GM23338 (cell line): Measurements from ENCODE around the gene GMPS. TPM values are rescaled to one million over a fixed set of nuclear protein-coding genes. Genes with fewer than 3 reads are reported as not detected.

Experiments
- ATAC-seq: fragments of 200-7000 bp; cut with Tn5 transposase; 3 replicates; pipeline ENCODE4 v1.9.1; 2020
- DNase-seq: peaks from one replicate; pipeline ENCODE4 v3.0.0-alpha.2; 2015; ENCODE audit warnings: low spot score
- H2AFZ ChIP-seq: fragments of 200-600 bp; sonication (generic); 2 replicates; pipeline ENCODE4 v1.8.0; 2016; ENCODE audit warnings: antibody characterized with exemption, mild to moderate bottlenecking, moderate library complexity
- H3F3A ChIP-seq: fragments of 200-600 bp; sonication (generic); replicated peaks from 2 replicates; pipeline ENCODE4 v1.8.0; 2017; ENCODE audit warnings: antibody characterized with exemption, mixed run types, low read depth
- H3K27ac ChIP-seq: fragments of 200-600 bp; sonication (generic); 2 replicates; pipeline ENCODE4 v1.6.1; 2016; ENCODE audit warnings: low read depth
- H3K27me3 ChIP-seq: fragments of 200-600 bp; sonication (generic); 2 replicates; pipeline ENCODE4 v1.8.0; 2016; ENCODE audit warnings: mild to moderate bottlenecking, mixed run types, moderate library complexity; ENCODE audit not compliant: insufficient read depth
- H3K36me3 ChIP-seq: fragments of 200-600 bp; sonication (generic); 2 replicates; pipeline ENCODE4 v1.8.0; 2016; ENCODE audit warnings: mild to moderate bottlenecking; ENCODE audit not compliant: insufficient read depth
- H3K4me1 ChIP-seq: fragments of 200-600 bp; sonication (generic); 2 replicates; pipeline ENCODE4 v1.8.0; 2016; ENCODE audit warnings: mild to moderate bottlenecking, moderate library complexity; ENCODE audit not compliant: insufficient read depth
- H3K4me2 ChIP-seq: fragments of 200-600 bp; sonication (generic); 2 replicates; pipeline ENCODE4 v1.7.1; 2017; ENCODE audit warnings: mixed run types
- H3K4me3 ChIP-seq: fragments of 200-600 bp; sonication (generic); 2 replicates; pipeline ENCODE4 v1.6.1; 2016; ENCODE audit warnings: mixed run types
- H3K79me2 ChIP-seq: fragments of 200-600 bp; sonication (generic); replicated peaks from 2 replicates; pipeline ENCODE4 v1.8.0; 2017; ENCODE audit warnings: mild to moderate bottlenecking; ENCODE audit not compliant: insufficient read depth
- H3K9me2 ChIP-seq: fragments of 200-600 bp; sonication (generic); 2 replicates; pipeline ENCODE4 v1.8.0; 2017; ENCODE audit not compliant: insufficient read depth
- H4K20me1 ChIP-seq: fragments of 200-600 bp; sonication (generic); replicated peaks from 2 replicates; pipeline ENCODE4 v1.8.0; 2017; ENCODE audit warnings: mild to moderate bottlenecking; ENCODE audit not compliant: insufficient read depth
- H3K27ac Mint-ChIP-seq: 2 replicates; pipeline ENCODE4 v1.8.0; 2020; ENCODE audit warnings: inconsistent platforms, mild to moderate bottlenecking, moderate library complexity, mixed read lengths
- H3K27me3 Mint-ChIP-seq: 3 replicates; pipeline ENCODE4 v1.8.0; 2022; ENCODE audit warnings: low read depth, mild to moderate bottlenecking, moderate library complexity, mixed read lengths, inconsistent platforms; ENCODE audit not compliant: insufficient read depth, poor library complexity
- H3K36me3 Mint-ChIP-seq: 3 replicates; pipeline ENCODE4 v1.8.0; 2021; ENCODE audit warnings: low read depth, mild to moderate bottlenecking, inconsistent platforms, moderate library complexity, mixed read lengths
- H3K4me1 Mint-ChIP-seq: 3 replicates; pipeline ENCODE4 v1.8.0; 2020; ENCODE audit warnings: mild to moderate bottlenecking, inconsistent platforms, mixed read lengths
- H3K4me3 Mint-ChIP-seq: 3 replicates; pipeline ENCODE4 v1.8.0; 2021; ENCODE audit warnings: moderate library complexity, mild to moderate bottlenecking, inconsistent platforms, mixed read lengths
- H3K9me3 Mint-ChIP-seq: 3 replicates; pipeline ENCODE4 v1.8.0; 2020; ENCODE audit warnings: moderate library complexity, mild to moderate bottlenecking, inconsistent platforms, mixed read lengths
- CREB1 ChIP-seq: fragments of 250-450 bp; sonication (Bioruptor Pico); IDR thresholded peaks from 2 replicates; pipeline ENCODE4 v1.5.0; 2020; ENCODE audit warnings: low read depth, mild to moderate bottlenecking, moderate library complexity
- EZH2 ChIP-seq: fragments of 200-600 bp; sonication (generic); IDR thresholded peaks from one replicate; pipeline ENCODE4 v1.8.0; 2017; ENCODE audit warnings: antibody characterized with exemption, mild to moderate bottlenecking, low read depth; ENCODE audit not compliant: unreplicated experiment
- EZH2phosphoT487 ChIP-seq: fragments of 200-600 bp; sonication (generic); IDR thresholded peaks from one replicate; pipeline ENCODE4 v1.8.1; 2018; ENCODE audit warnings: antibody characterized with exemption; ENCODE audit not compliant: unreplicated experiment
- POLR2AphosphoS5 ChIP-seq: IDR thresholded peaks from 2 replicates; pipeline ENCODE4 v1.6.1; 2016; ENCODE audit warnings: antibody characterized with exemption, low read depth
- STAT1 ChIP-seq: IDR thresholded peaks from one replicate; pipeline ENCODE4 v1.6.1; 2016; ENCODE audit warnings: antibody characterized with exemption; ENCODE audit not compliant: unreplicated experiment
- ZNF331 ChIP-seq: fragments of 250-450 bp; sonication (Bioruptor Pico); IDR thresholded peaks from 2 replicates; pipeline ENCODE4 v1.5.0; 2020; ENCODE audit warnings: low read depth, mild to moderate bottlenecking, moderate library complexity
- polyA plus RNA-seq: library from polyadenylated mRNA; unstranded; fragments of >200 nt; fragmentation: Nextera tagmentation; extraction: Ambion mirVana; gene quantifications from 2 replicates; pipeline ENCODE4 v1.2.1, GENCODE V29; 2016
- total RNA-seq: library from RNA; depleted of rRNA; stranded (reverse); fragments of >200 nt; shearing (Covaris generic); gene quantifications from 2 replicates; pipeline ENCODE4 v1.2.3, GENCODE V29; 2014
- TF ChIP-seq, protein P1 (sequence below): fragments of 250-450 bp; sonication (Bioruptor Pico); IDR thresholded peaks from 2 replicates; pipeline ENCODE4 v1.5.0; 2020; ENCODE audit warnings: mild to moderate bottlenecking, moderate library complexity
- TF ChIP-seq, protein P2 (sequence below): IDR thresholded peaks from 2 replicates; pipeline ENCODE4 v1.6.1; 2016; ENCODE audit warnings: antibody characterized with exemption
- TF ChIP-seq, protein P3 (sequence below), 2 experiments: fragments of 200-600 bp in 1 of 2; sonication (generic) in 1 of 2; conservative IDR thresholded peaks; 2 replicates each; pipeline versions ENCODE4 v1.5.1 to v1.6.1; 2016 to 2017; ENCODE audit warnings: antibody characterized with exemption in 2 of 2, low read depth in 2 of 2, mild to moderate bottlenecking in 2 of 2, moderate library complexity in 1 of 2
- TF ChIP-seq, protein P4 (sequence below): IDR thresholded peaks from one replicate; pipeline ENCODE4 v1.6.1; 2018; ENCODE audit warnings: antibody characterized with exemption; ENCODE audit not compliant: unreplicated experiment

GMPS gene
- total and polyA plus RNA-seq, 2 experiments from 2014 or later = 72.0 to 145 TPM

DNA sequence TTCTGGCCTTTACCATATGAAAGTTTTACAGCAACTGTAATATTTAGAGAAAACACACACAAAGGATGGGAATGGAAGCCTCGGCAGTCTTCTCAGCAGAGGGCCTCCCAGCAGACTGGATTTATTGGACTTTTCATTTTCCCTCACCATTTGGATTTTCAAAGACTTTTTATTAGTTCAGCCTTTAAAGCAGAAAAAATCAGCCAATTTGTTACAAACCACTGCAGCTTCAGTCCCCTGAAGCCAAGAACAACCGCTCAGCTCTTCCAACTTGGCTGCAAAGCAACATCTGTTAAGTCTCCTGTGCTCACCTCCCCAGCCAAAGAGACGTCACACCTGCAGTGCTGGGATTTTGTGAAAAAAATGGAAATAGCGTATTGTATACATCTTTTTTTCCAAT, 120.8 kb downstream of the GMPS start (continued):
- TF ChIP-seq, protein P1, sequence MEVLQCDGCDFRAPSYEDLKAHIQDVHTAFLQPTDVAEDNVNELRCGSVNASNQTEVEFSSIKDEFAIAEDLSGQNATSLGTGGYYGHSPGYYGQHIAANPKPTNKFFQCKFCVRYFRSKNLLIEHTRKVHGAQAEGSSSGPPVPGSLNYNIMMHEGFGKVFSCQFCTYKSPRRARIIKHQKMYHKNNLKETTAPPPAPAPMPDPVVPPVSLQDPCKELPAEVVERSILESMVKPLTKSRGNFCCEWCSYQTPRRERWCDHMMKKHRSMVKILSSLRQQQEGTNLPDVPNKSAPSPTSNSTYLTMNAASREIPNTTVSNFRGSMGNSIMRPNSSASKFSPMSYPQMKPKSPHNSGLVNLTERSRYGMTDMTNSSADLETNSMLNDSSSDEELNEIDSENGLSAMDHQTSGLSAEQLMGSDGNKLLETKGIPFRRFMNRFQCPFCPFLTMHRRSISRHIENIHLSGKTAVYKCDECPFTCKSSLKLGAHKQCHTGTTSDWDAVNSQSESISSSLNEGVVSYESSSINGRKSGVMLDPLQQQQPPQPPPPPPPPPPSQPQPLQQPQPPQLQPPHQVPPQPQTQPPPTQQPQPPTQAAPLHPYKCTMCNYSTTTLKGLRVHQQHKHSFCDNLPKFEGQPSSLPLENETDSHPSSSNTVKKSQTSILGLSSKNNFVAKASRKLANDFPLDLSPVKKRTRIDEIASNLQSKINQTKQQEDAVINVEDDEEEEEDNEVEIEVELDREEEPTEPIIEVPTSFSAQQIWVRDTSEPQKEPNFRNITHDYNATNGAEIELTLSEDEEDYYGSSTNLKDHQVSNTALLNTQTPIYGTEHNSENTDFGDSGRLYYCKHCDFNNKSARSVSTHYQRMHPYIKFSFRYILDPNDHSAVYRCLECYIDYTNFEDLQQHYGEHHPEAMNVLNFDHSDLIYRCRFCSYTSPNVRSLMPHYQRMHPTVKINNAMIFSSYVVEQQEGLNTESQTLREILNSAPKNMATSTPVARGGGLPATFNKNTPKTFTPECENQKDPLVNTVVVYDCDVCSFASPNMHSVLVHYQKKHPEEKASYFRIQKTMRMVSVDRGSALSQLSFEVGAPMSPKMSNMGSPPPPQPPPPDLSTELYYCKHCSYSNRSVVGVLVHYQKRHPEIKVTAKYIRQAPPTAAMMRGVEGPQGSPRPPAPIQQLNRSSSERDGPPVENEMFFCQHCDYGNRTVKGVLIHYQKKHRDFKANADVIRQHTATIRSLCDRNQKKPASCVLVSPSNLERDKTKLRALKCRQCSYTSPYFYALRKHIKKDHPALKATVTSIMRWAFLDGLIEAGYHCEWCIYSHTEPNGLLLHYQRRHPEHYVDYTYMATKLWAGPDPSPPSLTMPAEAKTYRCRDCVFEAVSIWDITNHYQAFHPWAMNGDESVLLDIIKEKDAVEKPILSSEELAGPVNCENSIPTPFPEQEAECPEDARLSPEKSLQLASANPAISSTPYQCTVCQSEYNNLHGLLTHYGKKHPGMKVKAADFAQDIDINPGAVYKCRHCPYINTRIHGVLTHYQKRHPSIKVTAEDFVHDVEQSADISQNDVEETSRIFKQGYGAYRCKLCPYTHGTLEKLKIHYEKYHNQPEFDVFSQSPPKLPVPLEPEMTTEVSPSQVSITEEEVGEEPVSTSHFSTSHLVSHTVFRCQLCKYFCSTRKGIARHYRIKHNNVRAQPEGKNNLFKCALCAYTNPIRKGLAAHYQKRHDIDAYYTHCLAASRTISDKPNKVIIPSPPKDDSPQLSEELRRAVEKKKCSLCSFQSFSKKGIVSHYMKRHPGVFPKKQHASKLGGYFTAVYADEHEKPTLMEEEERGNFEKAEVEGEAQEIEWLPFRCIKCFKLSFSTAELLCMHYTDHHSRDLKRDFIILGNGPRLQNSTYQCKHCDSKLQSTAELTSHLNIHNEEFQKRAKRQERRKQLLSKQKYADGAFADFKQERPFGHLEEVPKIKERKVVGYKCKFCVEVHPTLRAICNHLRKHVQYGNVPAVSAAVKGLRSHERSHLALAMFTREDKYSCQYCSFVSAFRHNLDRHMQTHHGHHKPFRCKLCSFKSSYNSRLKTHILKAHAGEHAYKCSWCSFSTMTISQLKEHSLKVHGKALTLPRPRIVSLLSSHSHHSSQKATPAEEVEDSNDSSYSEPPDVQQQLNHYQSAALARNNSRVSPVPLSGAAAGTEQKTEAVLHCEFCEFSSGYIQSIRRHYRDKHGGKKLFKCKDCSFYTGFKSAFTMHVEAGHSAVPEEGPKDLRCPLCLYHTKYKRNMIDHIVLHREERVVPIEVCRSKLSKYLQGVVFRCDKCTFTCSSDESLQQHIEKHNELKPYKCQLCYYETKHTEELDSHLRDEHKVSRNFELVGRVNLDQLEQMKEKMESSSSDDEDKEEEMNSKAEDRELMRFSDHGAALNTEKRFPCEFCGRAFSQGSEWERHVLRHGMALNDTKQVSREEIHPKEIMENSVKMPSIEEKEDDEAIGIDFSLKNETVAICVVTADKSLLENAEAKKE (CRISPR knock-in tag) = no peak
- no peak for TF ChIP-seq EZH2phosphoT487
- TF ChIP-seq, protein P2, sequence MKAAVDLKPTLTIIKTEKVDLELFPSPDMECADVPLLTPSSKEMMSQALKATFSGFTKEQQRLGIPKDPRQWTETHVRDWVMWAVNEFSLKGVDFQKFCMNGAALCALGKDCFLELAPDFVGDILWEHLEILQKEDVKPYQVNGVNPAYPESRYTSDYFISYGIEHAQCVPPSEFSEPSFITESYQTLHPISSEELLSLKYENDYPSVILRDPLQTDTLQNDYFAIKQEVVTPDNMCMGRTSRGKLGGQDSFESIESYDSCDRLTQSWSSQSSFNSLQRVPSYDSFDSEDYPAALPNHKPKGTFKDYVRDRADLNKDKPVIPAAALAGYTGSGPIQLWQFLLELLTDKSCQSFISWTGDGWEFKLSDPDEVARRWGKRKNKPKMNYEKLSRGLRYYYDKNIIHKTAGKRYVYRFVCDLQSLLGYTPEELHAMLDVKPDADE = no peak

DNA sequence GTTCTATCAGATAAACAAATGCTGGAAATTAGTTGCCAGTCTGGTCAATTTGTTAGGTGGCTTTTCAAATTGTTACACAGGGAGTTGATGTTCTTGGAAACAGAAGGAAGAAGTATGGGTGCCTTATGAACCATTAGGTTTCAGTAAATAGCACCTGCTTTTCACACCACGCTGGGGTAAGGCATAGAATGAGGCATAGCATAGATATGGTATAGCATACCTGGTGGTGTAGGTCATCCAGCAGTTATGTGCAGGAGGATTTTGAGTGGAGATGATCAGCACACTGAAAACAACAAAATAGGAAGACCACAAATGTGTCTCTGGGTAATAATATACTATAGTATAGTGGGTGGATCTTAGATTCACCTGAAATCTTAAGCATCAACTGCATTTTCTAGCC, 121.4 kb downstream of the GMPS start:
- TF ChIP-seq STAT1 = no peak
- no peak for TF ChIP-seq EZH2phosphoT487
- TF ChIP-seq POLR2AphosphoS5 = no peak
- TF ChIP-seq, protein P3, sequence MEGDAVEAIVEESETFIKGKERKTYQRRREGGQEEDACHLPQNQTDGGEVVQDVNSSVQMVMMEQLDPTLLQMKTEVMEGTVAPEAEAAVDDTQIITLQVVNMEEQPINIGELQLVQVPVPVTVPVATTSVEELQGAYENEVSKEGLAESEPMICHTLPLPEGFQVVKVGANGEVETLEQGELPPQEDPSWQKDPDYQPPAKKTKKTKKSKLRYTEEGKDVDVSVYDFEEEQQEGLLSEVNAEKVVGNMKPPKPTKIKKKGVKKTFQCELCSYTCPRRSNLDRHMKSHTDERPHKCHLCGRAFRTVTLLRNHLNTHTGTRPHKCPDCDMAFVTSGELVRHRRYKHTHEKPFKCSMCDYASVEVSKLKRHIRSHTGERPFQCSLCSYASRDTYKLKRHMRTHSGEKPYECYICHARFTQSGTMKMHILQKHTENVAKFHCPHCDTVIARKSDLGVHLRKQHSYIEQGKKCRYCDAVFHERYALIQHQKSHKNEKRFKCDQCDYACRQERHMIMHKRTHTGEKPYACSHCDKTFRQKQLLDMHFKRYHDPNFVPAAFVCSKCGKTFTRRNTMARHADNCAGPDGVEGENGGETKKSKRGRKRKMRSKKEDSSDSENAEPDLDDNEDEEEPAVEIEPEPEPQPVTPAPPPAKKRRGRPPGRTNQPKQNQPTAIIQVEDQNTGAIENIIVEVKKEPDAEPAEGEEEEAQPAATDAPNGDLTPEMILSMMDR (conservative IDR thresholded peaks at IDR 0.05; ENCODE audit: low read depth in 2 of 2) = no peak
- TF ChIP-seq, protein P4, sequence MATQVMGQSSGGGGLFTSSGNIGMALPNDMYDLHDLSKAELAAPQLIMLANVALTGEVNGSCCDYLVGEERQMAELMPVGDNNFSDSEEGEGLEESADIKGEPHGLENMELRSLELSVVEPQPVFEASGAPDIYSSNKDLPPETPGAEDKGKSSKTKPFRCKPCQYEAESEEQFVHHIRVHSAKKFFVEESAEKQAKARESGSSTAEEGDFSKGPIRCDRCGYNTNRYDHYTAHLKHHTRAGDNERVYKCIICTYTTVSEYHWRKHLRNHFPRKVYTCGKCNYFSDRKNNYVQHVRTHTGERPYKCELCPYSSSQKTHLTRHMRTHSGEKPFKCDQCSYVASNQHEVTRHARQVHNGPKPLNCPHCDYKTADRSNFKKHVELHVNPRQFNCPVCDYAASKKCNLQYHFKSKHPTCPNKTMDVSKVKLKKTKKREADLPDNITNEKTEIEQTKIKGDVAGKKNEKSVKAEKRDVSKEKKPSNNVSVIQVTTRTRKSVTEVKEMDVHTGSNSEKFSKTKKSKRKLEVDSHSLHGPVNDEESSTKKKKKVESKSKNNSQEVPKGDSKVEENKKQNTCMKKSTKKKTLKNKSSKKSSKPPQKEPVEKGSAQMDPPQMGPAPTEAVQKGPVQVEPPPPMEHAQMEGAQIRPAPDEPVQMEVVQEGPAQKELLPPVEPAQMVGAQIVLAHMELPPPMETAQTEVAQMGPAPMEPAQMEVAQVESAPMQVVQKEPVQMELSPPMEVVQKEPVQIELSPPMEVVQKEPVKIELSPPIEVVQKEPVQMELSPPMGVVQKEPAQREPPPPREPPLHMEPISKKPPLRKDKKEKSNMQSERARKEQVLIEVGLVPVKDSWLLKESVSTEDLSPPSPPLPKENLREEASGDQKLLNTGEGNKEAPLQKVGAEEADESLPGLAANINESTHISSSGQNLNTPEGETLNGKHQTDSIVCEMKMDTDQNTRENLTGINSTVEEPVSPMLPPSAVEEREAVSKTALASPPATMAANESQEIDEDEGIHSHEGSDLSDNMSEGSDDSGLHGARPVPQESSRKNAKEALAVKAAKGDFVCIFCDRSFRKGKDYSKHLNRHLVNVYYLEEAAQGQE = no peak
- TF ChIP-seq ZNF331 (CRISPR knock-in tag) = no peak
- TF ChIP-seq, protein P2 = no peak
- TF ChIP-seq CREB1 = no peak
- no peak for TF ChIP-seq EZH2
- no peak overlapping the region for H2AFZ ChIP-seq
- Mint-ChIP-seq H3K27ac (no peak overlapping the region), H3K9me3 (no peaks in the 10 kb centered on the region), H3K27me3 (peaks cover 4% of the 10 kb centered on the region), H3K4me3 (no peak overlapping the region), H3K4me1 (peaks cover 8% of the 10 kb centered on the region; the same call in 1 of the 3 replicates), H3K36me3 (no peaks in the 10 kb centered on the region)
- H3K4me1 ChIP-seq = no peaks in the 10 kb centered on the region
- no peak overlapping the region for H3K4me3 ChIP-seq
- H3K27ac ChIP-seq = no peak overlapping the region
- DNase-seq (no peak), ATAC-seq (no peak)
- no peaks in the 10 kb centered on the region for H3K27me3 ChIP-seq
- H3K79me2 ChIP-seq = no peaks in the 10 kb centered on the region
- no peaks in the 10 kb centered on the region for H3F3A ChIP-seq
- H3K36me3 ChIP-seq = no peaks in the 10 kb centered on the region
- no peaks in the 10 kb centered on the region for H4K20me1 ChIP-seq
- no peak overlapping the region for H3K4me2 ChIP-seq
- no peaks in the 10 kb centered on the region for H3K9me2 ChIP-seq
